HG03521 (cell line): ENCODE measurements around the gene STXBP6.
"Not testable (repeated sequence)": the region's sequence is repeated elsewhere in the genome, so short reads cannot be mapped to it uniquely, and the experiment has no call there.

Source experiments
- ATAC-seq: cut with Tn5 transposase; IDR thresholded peaks from one replicate; pipeline ENCODE4 v1.9.1; 2021; ENCODE audit warnings: mild to moderate bottlenecking, moderate library complexity; ENCODE audit not compliant: unreplicated experiment

Gene STXBP6

DNA sequence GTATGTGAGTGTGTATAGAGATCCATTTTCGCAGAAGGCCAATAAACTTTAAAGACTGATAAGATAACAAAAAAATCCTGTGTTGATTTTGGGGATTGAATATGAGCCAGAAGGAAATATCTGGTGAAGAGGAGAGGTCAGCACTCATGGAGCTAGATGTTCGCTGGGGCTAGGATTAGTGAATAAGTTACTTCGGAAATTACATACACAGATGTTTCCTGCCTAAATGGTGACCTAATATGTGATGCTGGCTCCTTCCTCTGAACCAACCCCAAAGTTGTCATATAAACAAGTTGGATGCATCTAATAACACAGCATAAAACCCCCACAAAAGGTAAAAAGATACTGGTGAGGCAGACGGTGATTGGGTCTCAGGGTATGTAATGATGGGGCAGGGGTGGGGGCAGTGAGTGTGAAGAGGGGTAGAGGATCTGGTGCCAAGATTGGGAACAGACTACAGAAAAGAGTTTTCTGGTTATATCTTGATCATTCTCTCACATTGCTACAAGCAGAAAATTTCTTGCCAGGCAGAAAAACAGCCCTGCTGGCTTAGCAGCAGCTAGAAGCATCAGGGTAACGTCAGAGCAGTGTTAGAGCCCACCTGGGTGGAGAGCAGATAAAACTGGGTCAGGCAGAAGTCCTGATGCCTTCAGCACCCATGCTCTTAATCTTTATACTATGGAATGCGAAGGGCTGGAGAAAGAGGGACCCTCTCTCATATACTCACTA lies 275.6 kb downstream of the STXBP6 start:
- no peak for ATAC-seq

DNA sequence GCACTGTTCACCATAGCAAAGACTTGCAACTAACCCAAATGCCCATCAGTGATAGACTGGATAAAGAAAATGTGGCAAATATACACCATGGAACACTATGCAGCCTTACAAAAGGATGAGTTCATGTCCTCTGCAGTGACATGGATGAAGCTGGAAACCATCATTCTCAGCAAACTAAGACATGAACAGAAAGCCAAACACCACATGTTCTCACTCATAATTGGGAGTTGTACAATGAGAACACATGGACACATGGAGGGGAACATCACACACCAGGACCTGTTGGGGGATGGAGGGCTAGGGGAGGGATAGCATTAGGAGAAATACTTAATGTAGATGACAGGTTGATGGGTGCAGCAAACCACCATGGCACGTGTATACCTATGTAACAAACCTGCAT lies 276.4 kb downstream of the STXBP6 start:
- not testable (repeated sequence) for ATAC-seq

DNA sequence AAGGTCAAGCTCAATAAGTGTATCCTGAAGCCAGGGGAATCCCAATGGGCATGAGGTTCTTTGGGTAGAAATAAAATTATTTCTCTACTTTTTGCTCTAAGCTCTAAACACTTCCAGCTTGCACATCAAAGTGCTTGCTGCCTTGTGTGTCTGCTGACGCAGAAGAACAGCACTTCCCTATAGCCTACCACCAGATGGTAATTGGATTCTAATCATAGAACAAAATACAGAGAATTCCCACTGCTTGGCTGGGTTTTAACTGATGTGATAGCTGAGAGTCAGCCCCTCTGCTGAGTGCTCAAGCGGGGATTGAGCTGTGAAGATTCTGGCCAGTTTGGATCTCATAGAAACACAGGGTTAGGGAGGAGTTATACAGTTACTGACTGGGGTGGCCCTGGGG lies 283.5 kb downstream of the STXBP6 start:
- ATAC-seq = no peak

DNA sequence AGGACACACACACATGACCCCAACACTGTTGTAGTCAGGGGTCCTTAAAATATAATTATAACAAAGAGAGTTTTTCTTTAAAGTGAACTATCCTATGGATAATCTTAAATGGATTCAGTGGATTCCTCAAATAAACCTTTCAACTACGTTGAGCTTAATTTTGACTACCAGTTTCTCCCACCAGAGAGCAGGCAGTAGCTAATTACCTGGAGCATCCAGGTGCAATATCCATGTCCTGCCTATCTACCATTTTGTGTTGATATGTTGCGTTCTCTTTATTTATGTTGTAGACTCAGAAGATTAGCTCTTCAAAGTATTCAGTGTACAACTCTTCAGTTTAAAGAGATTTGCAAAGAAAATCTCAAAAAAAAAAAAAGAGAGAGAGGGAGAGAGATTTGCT lies 288.8 kb downstream of the STXBP6 start:
- ATAC-seq = no peak
